ENCODE measurements around the gene HHATL.

- TF ChIP-seq POLR2AphosphoS5 (IDR thresholded peaks at IDR 0.05; ENCODE audit: low read depth, low read length) (no peak), POLR2A (IDR thresholded peaks at IDR 0.05; ENCODE audit: low read depth, low read length) (no peak), TAF1 (IDR thresholded peaks at IDR 0.05; ENCODE audit: borderline replicate concordance, low read depth, low read length) (no peak)
Measured at GRCh38 chr3:42660131-42660715, 42.4 kb downstream of the HHATL start.
